SK-N-SH (cell line): ENCODE results near the gene ZDHHC11B. TPM values are rescaled to one million over a fixed set of nuclear protein-coding genes. Genes with fewer than 3 reads are reported as not detected.

Experiments used
- CTCF ChIA-PET: fragments of 300-600, 350-600 bp; formaldehyde crosslinking; extraction: SDS; loops from one replicate; lab custom pipeline; 2021; lab: Yijun Ruan, JAX
- POLR2A ChIA-PET: fragments of 350-600 bp; sonication (Branson Sonifier 250); formaldehyde crosslinking; extraction: SDS; loops from one replicate; lab custom pipeline; 2020; ENCODE audit warnings: antibody characterized with exemption, inconsistent platforms; lab: Yijun Ruan, JAX
- DNase-seq: peaks from one replicate; pipeline ENCODE4 v3.0.0; 2012
- H2AFZ ChIP-seq: fragments of 200-600 bp; sonication (generic); 2 replicates; pipeline ENCODE4 v1.8.1; 2016; ENCODE audit warnings: antibody characterized with exemption, mild to moderate bottlenecking, low read depth
- H3F3A ChIP-seq: fragments of 200-600 bp; sonication (generic); replicated peaks from 2 replicates; pipeline ENCODE3; 2016; ENCODE audit warnings: antibody characterized with exemption, mild to moderate bottlenecking; ENCODE audit not compliant: insufficient read depth
- H3K27ac ChIP-seq, 2 experiments: fragments of 200-500 bp in 1 of 2; fragments of 200-600 bp in 1 of 2; sonication (Bioruptor generic) in 1 of 2; sonication (generic), shearing (Covaris generic) in 1 of 2; 2 replicates each; pipeline versions ENCODE4 v1.5.1 to v1.6.1; 2014 to 2016; ENCODE audit warnings: low read depth in 2 of 2, inconsistent platforms in 1 of 2, low read length in 1 of 2, mild to moderate bottlenecking in 1 of 2, mixed read lengths in 1 of 2
- H3K27me3 ChIP-seq: fragments of 200-600 bp; sonication (generic), shearing (Covaris generic); 2 replicates; pipeline ENCODE4 v1.6.1; 2016; ENCODE audit warnings: mixed run types; ENCODE audit not compliant: insufficient read depth
- H3K36me3 ChIP-seq, 2 experiments: fragments of 200-500 bp in 1 of 2; fragments of 200-600 bp in 1 of 2; sonication (Bioruptor generic) in 1 of 2; sonication (generic) in 1 of 2; replicated peaks in 1 of 2; 2 replicates each; pipeline versions ENCODE3 to v1.5.1; 2014 to 2016; ENCODE audit warnings: low read length in 1 of 2, mild to moderate bottlenecking in 1 of 2; ENCODE audit not compliant: insufficient read depth in 2 of 2, control insufficient read depth in 1 of 2
- H3K4me1 ChIP-seq, 2 experiments: fragments of 200-500 bp in 1 of 2; fragments of 200-600 bp in 1 of 2; sonication (Bioruptor generic) in 1 of 2; sonication (generic), shearing (Covaris generic) in 1 of 2; 2 replicates each; pipeline versions ENCODE4 v1.5.1 to v1.6.1; 2014 to 2016; ENCODE audit warnings: low read depth in 1 of 2, low read length in 1 of 2, mixed run types in 1 of 2; ENCODE audit not compliant: insufficient read depth in 2 of 2, control insufficient read depth in 1 of 2
- H3K4me2 ChIP-seq: fragments of 200-600 bp; sonication (generic), shearing (Covaris generic); 2 replicates; pipeline ENCODE4 v1.6.1; 2017; ENCODE audit warnings: mixed run types
- H3K4me3 ChIP-seq, 2 experiments: fragments of 200-500 bp in 1 of 2; fragments of 200-600 bp in 1 of 2; sonication (Bioruptor generic) in 1 of 2; sonication (generic), shearing (Covaris generic) in 1 of 2; 2 replicates each; pipeline versions ENCODE4 v1.5.1 to v1.8.1; 2014 to 2016; ENCODE audit warnings: low read depth in 2 of 2, inconsistent platforms in 1 of 2, low read length in 1 of 2, mild to moderate bottlenecking in 1 of 2, mixed read lengths in 1 of 2, moderate library complexity in 1 of 2
- H3K79me2 ChIP-seq: fragments of 200-600 bp; sonication (generic); 2 replicates; pipeline ENCODE4 v1.8.1; 2017; ENCODE audit warnings: mild to moderate bottlenecking; ENCODE audit not compliant: insufficient read depth
- H3K9ac ChIP-seq: fragments of 200-600 bp; sonication (generic); 2 replicates; pipeline ENCODE4 v1.6.1; 2017; ENCODE audit warnings: mixed run types
- H3K9me2 ChIP-seq: fragments of 200-600 bp; sonication (generic); 2 replicates; pipeline ENCODE4 v1.6.1; 2017; ENCODE audit warnings: mixed run types
- H3K9me3 ChIP-seq: fragments of 200-600 bp; sonication (generic); 2 replicates; pipeline ENCODE4 v1.6.1; 2017; ENCODE audit warnings: mixed run types, mild to moderate bottlenecking, moderate library complexity
- H4K20me1 ChIP-seq: fragments of 200-600 bp; sonication (generic); 2 replicates; pipeline ENCODE4 v1.6.1; 2017; ENCODE audit warnings: mild to moderate bottlenecking, mixed run types; ENCODE audit not compliant: insufficient read depth
- CHD2 ChIP-seq: fragments of 150-350 bp; IDR thresholded peaks from 2 replicates; pipeline ENCODE4 v1.6.1; 2018; ENCODE audit warnings: low read length; ENCODE audit not compliant: partially characterized antibody
- CTCF ChIP-seq: fragments of 200-600 bp; sonication (generic); IDR thresholded peaks from 2 replicates; pipeline ENCODE4 v1.6.1; 2017; ENCODE audit warnings: antibody characterized with exemption, mild to moderate bottlenecking, moderate library complexity
- FOSL2 ChIP-seq: IDR thresholded peaks from 2 replicates; pipeline ENCODE4 v1.4.0; 2012; ENCODE audit warnings: low read depth, mild to moderate bottlenecking, moderate library complexity, borderline replicate concordance
- MXI1 ChIP-seq: IDR thresholded peaks from 2 replicates; pipeline ENCODE4 v1.6.1; 2012; ENCODE audit warnings: mild to moderate bottlenecking, low read depth, low read length, improper control_type of control experiment
- RAD21 ChIP-seq: IDR thresholded peaks from 2 replicates; pipeline ENCODE4 v1.6.1; 2012; ENCODE audit warnings: mild to moderate bottlenecking, low read length
- SIN3A ChIP-seq: IDR thresholded peaks from 2 replicates; pipeline ENCODE4 v1.6.1; 2012; ENCODE audit warnings: low read depth, mild to moderate bottlenecking, low read length, moderate library complexity, borderline replicate concordance
- SMC3 ChIP-seq: IDR thresholded peaks from 2 replicates; pipeline ENCODE4 v1.6.1; 2012; ENCODE audit warnings: low read depth, low read length, improper control_type of control experiment
- TAF1 ChIP-seq: IDR thresholded peaks from 2 replicates; pipeline ENCODE4 v1.6.1; 2012; ENCODE audit warnings: low read depth, mild to moderate bottlenecking, low read length, moderate library complexity, borderline replicate concordance
- TEAD4 ChIP-seq: IDR thresholded peaks from 2 replicates; pipeline ENCODE4 v1.4.0; 2012; ENCODE audit warnings: mild to moderate bottlenecking, borderline replicate concordance; ENCODE audit not compliant: insufficient read depth
- ZBTB33 ChIP-seq: IDR thresholded peaks from 2 replicates; pipeline ENCODE4 v1.4.0; 2012; ENCODE audit warnings: low read depth, borderline replicate concordance
- WGBS: methylation state at CpG from one replicate; pipeline ENCODE4 v1.1.6; 2017; ENCODE audit warnings: low lambda C conversion rate; 5-methylcytosine and 5-hydroxymethylcytosine counted together
- polyA plus RNA-seq, 3 experiments: library from polyadenylated mRNA; depleted of rRNA; stranded (reverse); fragments of >200 nt; gene quantifications; 2 replicates each; pipeline ENCODE4 v1.2.3, GENCODE V29; 2012

The ZDHHC11B gene
- polyA plus RNA-seq, 1 of the 3 experiments (the other 2 are of a cell fraction), result not detected

GRCh38 chr5:672329-673160 is 112.0 kb downstream of the ZDHHC11B start:
- Histone ChIP-seq H3K36me3 (peaks cover 0 to 1% of the 10 kb centered on the region in 2 experiments), H3F3A (no peaks in the 10 kb centered on the region), H3K27me3 (no peaks in the 10 kb centered on the region), H3K79me2 (no peaks in the 10 kb centered on the region), H2AFZ (no peak overlapping the region), H3K4me2 (peak overlapping the region; percentile 85), H3K9me3 (no peaks in the 10 kb centered on the region), H3K27ac (no peak overlapping the region), H3K4me1 (peaks cover 12 to 23% of the 10 kb centered on the region in 2 experiments; a peak in 2 of 4 replicates), H3K9me2 (no peaks in the 10 kb centered on the region), H3K4me3 (peak overlapping the region; percentile 22 to 50), H3K9ac (peak overlapping the region; percentile 46), H4K20me1 (0 out of 2 replicates have a peak, but pooled peaks cover 3% of the 10 kb centered on the region)
- POLR2A ChIA-PET, result interaction anchor here (0.9 kb wide), 2 partner anchors 228 to 230 kb away, joined by 4 read pairs; no protein-coding TSS in a partner anchor
- 4% methylated on average over 15 of the region's 27 CpGs for WGBS
- TF ChIP-seq ZBTB33 (no peak), MXI1 (peak; percentile 83), TEAD4 (no peak)
- CTCF ChIA-PET, result interaction anchor here (0.6 to 7.2 kb wide), 10 partner anchors 17 to 518 kb away, joined by 3 to 88 read pairs (median 4); partner anchors contain the start of genes BRD9 and TRIP13
- DNase-seq, result peak; percentile 84

GRCh38 chr5:671459-672328 is 112.8 kb downstream of the ZDHHC11B start:
- Histone ChIP-seq H3K9ac (no peak overlapping the region; the same call in 1 of the 2 replicates), H3K79me2 (no peaks in the 10 kb centered on the region), H3K4me3 (peak overlapping the region; percentile 28 to 57), H3K9me2 (no peaks in the 10 kb centered on the region), H2AFZ (0 out of 2 replicates have a peak overlapping the region, but pooled peaks have one; percentile 72), H3K27ac (no peak overlapping the region), H3F3A (no peaks in the 10 kb centered on the region), H3K36me3 (peaks cover 0 to 2% of the 10 kb centered on the region in 2 experiments), H3K27me3 (no peaks in the 10 kb centered on the region), H3K4me2 (peak overlapping the region; percentile 85), H3K9me3 (no peaks in the 10 kb centered on the region), H4K20me1 (0 out of 2 replicates have a peak, but pooled peaks cover 3% of the 10 kb centered on the region), H3K4me1 (peaks cover 12 to 23% of the 10 kb centered on the region in 2 experiments; a peak in 2 of 4 replicates)
- CTCF ChIA-PET, result interaction anchor here (0.6 to 7.2 kb wide), 21 partner anchors 10 to 496 kb away, joined by 3 to 88 read pairs (median 4); partner anchors contain the start of genes BRD9, NKD2 and TRIP13
- TF ChIP-seq SMC3, result peak; percentile 68
- TF ChIP-seq TAF1, result no peak
- peak; percentile 92 for TF ChIP-seq CTCF
- no peak for TF ChIP-seq SIN3A
- peak; percentile 88 for TF ChIP-seq RAD21
- 0 out of 2 replicates have a peak, but pooled peaks have one; percentile 41 for TF ChIP-seq MXI1
- no peak for TF ChIP-seq CHD2
- no peak for TF ChIP-seq FOSL2
- peak; percentile 92 for DNase-seq
- POLR2A ChIA-PET, result interaction anchor here (0.6 kb wide), 1 partner anchor 656 kb away, joined by 3 read pairs; no protein-coding TSS in a partner anchor
- 0% methylated on average over 8 of the region's 27 CpGs for WGBS
